ENCODE results near the gene ALOX15. TPM values are rescaled to one million over a fixed set of nuclear protein-coding genes. Genes with fewer than 3 reads are reported as not detected.
"Not testable (repeated sequence)": the region's sequence is repeated elsewhere in the genome, so short reads cannot be mapped to it uniquely, and the experiment has no call there.

The ALOX15 gene
- total RNA-seq, 2 experiments from 2014 or later, result 1.8 TPM; not detected in 1

DNA sequence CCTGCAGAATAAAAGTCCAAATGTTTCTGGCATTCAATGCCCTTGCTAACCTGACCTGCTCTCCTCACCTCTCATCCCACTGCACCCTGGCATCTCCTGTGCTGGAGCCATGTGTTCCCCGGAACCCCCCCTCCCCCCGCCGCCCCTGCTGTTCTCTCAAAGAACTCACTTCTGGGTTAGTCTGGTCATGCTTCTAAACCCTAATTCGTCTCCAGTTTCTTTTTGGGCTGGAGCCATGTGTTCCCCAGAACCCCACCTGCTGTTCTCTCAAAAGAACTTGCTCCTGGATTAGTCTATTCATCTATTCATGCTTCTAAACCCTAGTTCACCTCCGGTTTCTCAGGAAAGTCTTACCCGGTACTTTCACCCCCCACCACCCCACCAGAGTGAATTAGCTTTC is 808 bp upstream of the ALOX15 start:
- ChIA-PET POLR2A (no interaction called here), CTCF (ENCODE audit: unreplicated experiment) (no interaction called here)
- Histone ChIP-seq H3K4me1 (ENCODE audit: insufficient read depth, low read length, poor library complexity, severe bottlenecking) (peaks cover under 1% of the 10 kb centered on the region), H3K36me3 (ENCODE audit: insufficient read depth, low read length) (no peaks in the 10 kb centered on the region), H3K4me3 (ENCODE audit: low read depth, low read length, poor library complexity, severe bottlenecking) (no peak overlapping the region), H4K20me1 (ENCODE audit: insufficient read depth, low read length) (no peaks in the 10 kb centered on the region), H3K27ac (ENCODE audit: low read depth, low read length, poor library complexity, severe bottlenecking) (no peak overlapping the region), H3K9me3 (ENCODE audit: low read length) (no peaks in the 10 kb centered on the region), H3K4me2 (ENCODE audit: low read length) (no peak overlapping the region), H2AFZ (ENCODE audit: low read length) (no peak overlapping the region), H3K9me2 (ENCODE audit: insufficient read depth, low read length) (no peaks in the 10 kb centered on the region), H3K79me2 (ENCODE audit: insufficient read depth, low read depth, low read length) (no peaks in the 10 kb centered on the region)
- intact Hi-C loops (cut with micrococcal nuclease; ENCODE audit: unreplicated experiment), result no loop called here
- DNase-seq (ENCODE audit: low spot score), result no peak
- no TSS peak for BruUV-seq (replicated peaks)
- no peak for TF ChIP-seq EZH2phosphoT487 (IDR thresholded peaks at IDR 0.05; ENCODE audit: borderline replicate concordance, low read depth, low read length)
- TF ChIP-seq, protein P1, sequence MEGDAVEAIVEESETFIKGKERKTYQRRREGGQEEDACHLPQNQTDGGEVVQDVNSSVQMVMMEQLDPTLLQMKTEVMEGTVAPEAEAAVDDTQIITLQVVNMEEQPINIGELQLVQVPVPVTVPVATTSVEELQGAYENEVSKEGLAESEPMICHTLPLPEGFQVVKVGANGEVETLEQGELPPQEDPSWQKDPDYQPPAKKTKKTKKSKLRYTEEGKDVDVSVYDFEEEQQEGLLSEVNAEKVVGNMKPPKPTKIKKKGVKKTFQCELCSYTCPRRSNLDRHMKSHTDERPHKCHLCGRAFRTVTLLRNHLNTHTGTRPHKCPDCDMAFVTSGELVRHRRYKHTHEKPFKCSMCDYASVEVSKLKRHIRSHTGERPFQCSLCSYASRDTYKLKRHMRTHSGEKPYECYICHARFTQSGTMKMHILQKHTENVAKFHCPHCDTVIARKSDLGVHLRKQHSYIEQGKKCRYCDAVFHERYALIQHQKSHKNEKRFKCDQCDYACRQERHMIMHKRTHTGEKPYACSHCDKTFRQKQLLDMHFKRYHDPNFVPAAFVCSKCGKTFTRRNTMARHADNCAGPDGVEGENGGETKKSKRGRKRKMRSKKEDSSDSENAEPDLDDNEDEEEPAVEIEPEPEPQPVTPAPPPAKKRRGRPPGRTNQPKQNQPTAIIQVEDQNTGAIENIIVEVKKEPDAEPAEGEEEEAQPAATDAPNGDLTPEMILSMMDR (conservative IDR thresholded peaks at IDR 0.05; ENCODE audit: low read length), result no peak

DNA sequence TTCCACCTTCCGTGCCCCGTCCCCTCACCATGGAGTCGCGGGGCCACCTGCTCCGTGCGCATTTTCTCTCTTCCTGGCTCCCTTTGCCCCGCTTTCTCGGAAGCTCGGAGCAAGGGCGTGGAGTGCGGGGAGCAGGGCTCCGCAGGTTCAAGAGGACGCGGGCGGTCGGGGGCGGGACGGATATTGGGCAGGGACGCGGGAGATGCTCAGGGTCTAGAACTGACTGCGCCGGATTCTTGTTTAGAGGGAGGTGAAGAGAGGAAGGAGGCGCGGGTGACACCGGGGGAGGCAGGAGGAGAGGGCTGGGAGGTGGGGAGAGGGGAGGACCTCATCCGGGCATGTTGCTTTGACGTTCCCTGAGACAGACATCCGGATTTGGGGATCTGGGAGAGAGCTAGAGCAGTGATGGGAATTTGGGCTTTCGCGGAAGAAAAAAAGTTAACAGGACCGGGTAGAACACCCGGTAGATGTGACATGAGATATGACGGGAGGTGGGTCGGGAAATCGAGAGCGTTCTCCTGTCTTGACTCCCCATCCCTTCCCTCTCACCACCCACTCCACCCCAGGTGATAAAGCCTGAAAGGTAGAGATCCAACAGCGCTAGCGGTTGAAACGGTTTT is 799 bp downstream of the ALOX15 start:
- CTCF ChIA-PET (ENCODE audit: unreplicated experiment); H3K9me3 ChIP-seq (ENCODE audit: low read length); H3K4me3 ChIP-seq (ENCODE audit: low read depth, low read length, poor library complexity, severe bottlenecking); H4K20me1 ChIP-seq (ENCODE audit: insufficient read depth, low read length); intact Hi-C loops (cut with micrococcal nuclease; ENCODE audit: unreplicated experiment); H3K36me3 ChIP-seq (ENCODE audit: insufficient read depth, low read length); POLR2A ChIA-PET; DNase-seq (ENCODE audit: low spot score); H3K27ac ChIP-seq (ENCODE audit: low read depth, low read length, poor library complexity, severe bottlenecking); H2AFZ ChIP-seq (ENCODE audit: low read length); H3K4me2 ChIP-seq (ENCODE audit: low read length); H3K79me2 ChIP-seq (ENCODE audit: insufficient read depth, low read depth, low read length); BruUV-seq (replicated peaks); H3K9me2 ChIP-seq (ENCODE audit: insufficient read depth, low read length): not testable (repeated sequence)
- peaks cover 16% of the 10 kb centered on the region for H3K4me1 ChIP-seq (ENCODE audit: insufficient read depth, low read length, poor library complexity, severe bottlenecking)

DNA sequence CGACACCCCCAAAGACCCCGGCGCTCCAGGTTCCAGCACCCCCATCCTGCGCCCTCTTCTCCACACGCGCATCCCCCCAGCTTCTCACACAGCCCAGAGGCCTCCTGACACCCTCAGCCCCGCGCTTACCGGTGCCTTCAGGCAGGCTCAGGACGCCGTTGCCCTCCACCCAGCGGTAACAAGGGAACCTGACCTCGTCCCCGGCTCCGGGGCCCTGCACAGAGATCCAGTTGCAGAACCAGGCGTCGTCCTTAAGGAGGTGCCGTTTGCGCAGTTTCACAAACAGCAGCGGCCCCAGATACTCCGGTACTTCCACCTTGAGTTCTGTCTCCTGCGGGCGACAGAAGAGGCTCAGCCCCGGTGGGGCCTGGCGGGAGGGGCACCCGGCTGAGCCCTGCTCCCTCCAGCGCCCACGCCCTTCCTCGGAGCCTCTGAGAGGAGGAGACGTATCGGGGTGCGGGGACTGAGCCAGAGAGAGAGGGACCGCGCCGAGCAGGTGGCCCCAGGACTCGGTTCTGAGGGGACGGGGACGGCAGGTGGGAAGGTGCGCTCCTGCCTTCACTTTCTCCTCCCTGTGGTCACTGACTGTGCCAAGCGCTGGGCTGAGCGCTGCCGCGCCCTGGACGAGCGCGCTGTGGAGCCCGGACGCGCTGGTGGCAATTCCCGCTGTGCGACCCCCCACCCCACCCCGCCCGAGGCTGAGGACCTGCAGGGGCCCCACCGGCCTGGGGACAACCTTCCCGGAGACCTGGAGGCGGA is 2.0 kb downstream of the ALOX15 start:
- BruUV-seq (replicated peaks), result not testable (repeated sequence)

DNA sequence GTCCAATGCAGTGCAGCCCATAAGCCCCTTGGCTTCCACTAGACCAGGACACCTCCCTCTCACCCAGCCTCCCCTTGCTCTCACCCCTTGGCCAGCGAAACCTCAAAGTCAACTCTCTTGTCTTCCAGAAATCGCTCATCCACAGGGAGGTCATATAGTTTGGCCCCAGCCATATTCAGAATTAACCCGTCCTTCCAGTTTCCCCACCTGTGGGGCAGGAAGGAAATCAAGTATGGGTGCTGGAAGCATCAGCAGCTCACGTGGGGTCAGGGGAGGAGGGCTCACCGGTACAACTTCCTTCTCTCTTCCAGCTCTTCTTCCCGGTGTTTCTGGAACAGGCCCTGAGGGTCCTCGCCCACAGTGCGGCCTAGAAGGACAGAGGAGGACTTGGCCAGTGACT is 2.7 kb downstream of the ALOX15 start:
- H2AFZ ChIP-seq (ENCODE audit: low read length); H3K27ac ChIP-seq (ENCODE audit: low read depth, low read length, poor library complexity, severe bottlenecking); POLR2A ChIA-PET; CTCF ChIA-PET (ENCODE audit: unreplicated experiment); H3K36me3 ChIP-seq (ENCODE audit: insufficient read depth, low read length); H3K79me2 ChIP-seq (ENCODE audit: insufficient read depth, low read depth, low read length); BruUV-seq (replicated peaks); H4K20me1 ChIP-seq (ENCODE audit: insufficient read depth, low read length); DNase-seq (ENCODE audit: low spot score); H3K4me2 ChIP-seq (ENCODE audit: low read length); H3K9me3 ChIP-seq (ENCODE audit: low read length); H3K4me3 ChIP-seq (ENCODE audit: low read depth, low read length, poor library complexity, severe bottlenecking); H3K9me2 ChIP-seq (ENCODE audit: insufficient read depth, low read length): not testable (repeated sequence)
- intact Hi-C loops (cut with micrococcal nuclease; ENCODE audit: unreplicated experiment), result loop anchor here (5.0 to 10.0 kb wide), 2 partner anchors 194 to 266 kb away; partner anchors contain the start of genes CHRNE and MINK1
- peaks cover 31% of the 10 kb centered on the region for H3K4me1 ChIP-seq (ENCODE audit: insufficient read depth, low read length, poor library complexity, severe bottlenecking)

More for the DNA sequence above, 2.0 kb downstream of the ALOX15 start:
- H4K20me1 ChIP-seq (ENCODE audit: insufficient read depth, low read length); H3K4me2 ChIP-seq (ENCODE audit: low read length); CTCF ChIA-PET (ENCODE audit: unreplicated experiment); POLR2A ChIA-PET; H3K36me3 ChIP-seq (ENCODE audit: insufficient read depth, low read length); H3K4me3 ChIP-seq (ENCODE audit: low read depth, low read length, poor library complexity, severe bottlenecking); H3K9me3 ChIP-seq (ENCODE audit: low read length); H3K79me2 ChIP-seq (ENCODE audit: insufficient read depth, low read depth, low read length); H3K9me2 ChIP-seq (ENCODE audit: insufficient read depth, low read length); H2AFZ ChIP-seq (ENCODE audit: low read length); H3K27ac ChIP-seq (ENCODE audit: low read depth, low read length, poor library complexity, severe bottlenecking): not testable (repeated sequence)
- intact Hi-C loops (cut with micrococcal nuclease; ENCODE audit: unreplicated experiment), result loop anchor here (5.0 to 10.0 kb wide), 2 partner anchors 193 to 265 kb away; partner anchors contain the start of genes CHRNE and MINK1
- DNase-seq (ENCODE audit: low spot score), result peak; percentile 13
- peaks cover 27% of the 10 kb centered on the region for H3K4me1 ChIP-seq (ENCODE audit: insufficient read depth, low read length, poor library complexity, severe bottlenecking)

Measured in OCI-LY7 (cell line).